ENCODE measurements around the gene PRDM4. TPM values are rescaled to one million over a fixed set of nuclear protein-coding genes. Genes with fewer than 3 reads are reported as not detected.

The PRDM4 gene
- total RNA-seq, 1 experiment from 2014 or later: 32.9 TPM

DNA sequence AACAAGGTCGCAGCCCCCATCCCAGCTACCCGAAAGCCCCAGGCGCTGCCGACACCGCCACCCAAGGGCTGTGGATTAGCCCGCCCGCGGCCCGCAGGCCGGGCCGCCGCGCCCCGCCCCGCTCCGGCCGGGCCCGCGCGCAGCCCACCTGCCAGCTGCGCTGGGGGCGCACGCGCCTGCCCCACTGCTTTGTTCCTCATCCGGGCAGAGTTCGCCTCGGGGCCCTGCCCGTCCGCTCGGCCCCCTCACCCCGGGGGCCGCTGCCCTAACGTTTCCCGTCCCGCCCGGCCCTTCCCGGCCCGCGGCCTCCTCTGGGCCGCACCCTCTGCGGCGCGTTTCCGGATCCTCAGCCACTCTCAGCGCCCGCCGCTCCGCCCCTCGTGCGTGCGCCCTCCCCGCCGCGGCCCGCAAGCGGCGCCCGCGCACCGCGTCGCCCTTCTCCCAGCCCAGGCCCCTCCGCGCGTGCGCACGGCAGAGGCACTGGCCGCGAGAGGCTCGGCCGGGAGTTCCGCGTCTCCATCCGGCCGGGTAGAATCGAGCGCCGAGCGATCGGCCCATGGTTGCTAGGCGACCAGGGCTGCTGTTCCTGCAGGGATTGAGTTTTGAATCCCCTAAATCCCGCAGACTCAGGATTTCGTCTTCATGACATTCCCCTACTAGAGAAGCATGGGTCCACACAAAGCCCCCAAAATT, at the start of gene PRDM4 (continued):
- TF ChIP-seq REST (IDR thresholded peaks at IDR 0.05; ENCODE audit: low read depth) (no peak), SP1 (IDR thresholded peaks at IDR 0.05; ENCODE audit: low read depth) (no peak), ZNF274 (IDR thresholded peaks at IDR 0.05; ENCODE audit: low read depth, low read length) (no peak), ELF1 (IDR thresholded peaks at IDR 0.05; ENCODE audit: borderline replicate concordance, low read depth) (peak; percentile 76)

- intact Hi-C loops (cut with micrococcal nuclease): no loop called here
- no peak for DNase-seq (ENCODE audit: low read depth, low spot score)
- no peak for ATAC-seq
- no peaks in the 10 kb centered on the region for H3K9me2 ChIP-seq (ENCODE audit: insufficient read depth)
- TF ChIP-seq EGR1 (IDR thresholded peaks at IDR 0.05; ENCODE audit: low read depth): no peak
- no peak for TF ChIP-seq POLR2AphosphoS5 (IDR thresholded peaks at IDR 0.05; ENCODE audit: low read depth, low read length)
- TF ChIP-seq SRF (IDR thresholded peaks at IDR 0.05; ENCODE audit: low read depth): no peak
- TF ChIP-seq CBX3 (IDR thresholded peaks at IDR 0.05; ENCODE audit: low read depth): no peak
- TF ChIP-seq ZNF274 (IDR thresholded peaks at IDR 0.05; ENCODE audit: low read depth, low read length): no peak
- no peaks in the 10 kb centered on the region for H3K79me2 ChIP-seq (ENCODE audit: insufficient read depth, low read length)
- H2AFZ ChIP-seq (ENCODE audit: low read depth, low read length, poor library complexity, severe bottlenecking): no peak overlapping the region
- H3K9ac ChIP-seq (ENCODE audit: low read length): no peak overlapping the region
- no peaks in the 10 kb centered on the region for H3K36me3 ChIP-seq (ENCODE audit: control insufficient read depth in 1 of 2, insufficient read depth in 2 of 2, low read length in 2 of 2)
- CTCF ChIA-PET: no interaction called here
- no TSS peak for BruUV-seq (replicated peaks)
- RAD21 ChIA-PET (ENCODE audit: low non-redundant PET in 1 of 2, low total read pairs in 2 of 2, uncharacterized antibody in 2 of 2, unreplicated experiment in 2 of 2): no interaction called here
- H3K4me2 ChIP-seq (ENCODE audit: low read length): no peak overlapping the region
- POLR2A ChIA-PET: no interaction called here
- H3K9me3 ChIP-seq (ENCODE audit: control insufficient read depth in 1 of 2, insufficient read depth in 1 of 2, low read depth in 1 of 2, low read length in 2 of 2): no peaks in the 10 kb centered on the region
- no peak overlapping the region for H3K27ac ChIP-seq (ENCODE audit: low read depth, low read length)
- H3K4me1 ChIP-seq (ENCODE audit: control insufficient read depth in 1 of 2, insufficient read depth in 2 of 2, low read length in 2 of 2): no peaks in the 10 kb centered on the region
- no peaks in the 10 kb centered on the region for H4K20me1 ChIP-seq (ENCODE audit: insufficient read depth)
- no peak overlapping the region for H3K4me3 ChIP-seq (replicated peaks in 1 of 2; ENCODE audit: low read depth in 1 of 2, low read length in 2 of 2)
- H3K27me3 ChIP-seq (ENCODE audit: insufficient read depth, low read length): no peaks in the 10 kb centered on the region
These were observed 46.7 kb upstream of the PRDM4 start for GRCh38 chr12:107807471-107808150.
